ENCODE results near the gene HKDC1.
"Not testable (repeated sequence)": the region's sequence is repeated elsewhere in the genome, so short reads cannot be mapped to it uniquely, and the experiment has no call there.

Gene HKDC1

GRCh38 chr10:69220041-69220451, at the start of gene HKDC1:
HKDC1 (plus strand) TSS chr10:69220332; CDS start chr10:69220436, 104 bp downstream.
- DNase-seq = no peak

DNA sequence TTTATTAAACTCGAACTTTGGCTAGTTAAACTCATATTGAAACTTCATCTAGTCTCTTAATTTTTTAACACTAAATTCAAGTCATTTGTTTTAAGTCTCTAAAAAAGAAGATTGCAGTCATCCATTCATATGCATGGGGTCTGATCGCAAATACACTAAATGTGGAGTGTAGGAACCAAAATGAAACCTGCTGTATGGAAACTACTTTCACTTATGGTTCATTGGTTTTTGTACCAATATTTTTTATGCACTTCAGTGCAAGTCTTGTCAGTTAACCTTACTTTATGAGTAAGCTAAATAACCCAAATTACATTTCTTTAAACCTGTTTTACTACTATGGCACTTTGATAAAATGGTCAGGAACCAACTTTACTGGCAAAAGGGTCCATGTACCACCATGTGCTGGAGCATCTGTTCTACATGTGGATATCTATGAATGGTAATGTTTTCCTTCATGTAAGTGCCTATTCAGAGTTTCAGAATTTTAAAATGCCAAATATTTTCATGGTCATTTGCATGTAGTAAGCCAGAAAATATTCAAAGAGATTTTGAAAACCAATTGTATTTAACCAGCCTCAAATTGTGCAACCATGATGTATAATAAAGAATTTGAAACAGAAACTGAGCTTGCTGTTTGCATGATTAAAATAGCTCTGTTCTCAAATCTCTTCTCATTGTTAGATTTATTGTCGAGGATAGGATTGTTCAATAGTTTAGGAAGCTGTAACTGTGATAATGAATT, 47.7 kb upstream of the HKDC1 start:
- no peak for DNase-seq

DNA sequence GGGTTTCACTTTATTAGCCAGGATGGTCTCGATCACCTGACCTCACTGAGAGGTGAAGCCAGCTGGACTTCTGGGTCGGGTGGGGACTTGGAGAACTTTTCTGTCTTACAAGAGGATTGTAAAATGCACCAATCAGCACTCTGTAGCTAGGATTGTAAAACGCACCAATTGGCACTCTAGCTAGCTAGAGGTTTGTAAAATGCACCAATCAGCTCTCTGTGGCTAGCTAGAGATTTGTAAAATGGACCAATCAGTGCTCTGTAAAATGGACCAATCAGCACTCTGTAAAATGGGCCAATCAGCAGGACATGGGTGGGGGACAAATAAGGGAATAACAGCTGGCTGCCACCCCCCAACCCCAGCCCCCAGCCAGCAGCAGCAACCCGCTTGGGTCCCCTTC, 44.8 kb upstream of the HKDC1 start:
- not testable (repeated sequence) for DNase-seq

GRCh38 chr10:69176823-69177222, 43.3 kb upstream of the HKDC1 start:
- DNase-seq = no peak

- DNase-seq = peak; percentile 3 to 10
Measured at GRCh38 chr10:69179089-69179742, 40.9 kb upstream of the HKDC1 start.

DNA sequence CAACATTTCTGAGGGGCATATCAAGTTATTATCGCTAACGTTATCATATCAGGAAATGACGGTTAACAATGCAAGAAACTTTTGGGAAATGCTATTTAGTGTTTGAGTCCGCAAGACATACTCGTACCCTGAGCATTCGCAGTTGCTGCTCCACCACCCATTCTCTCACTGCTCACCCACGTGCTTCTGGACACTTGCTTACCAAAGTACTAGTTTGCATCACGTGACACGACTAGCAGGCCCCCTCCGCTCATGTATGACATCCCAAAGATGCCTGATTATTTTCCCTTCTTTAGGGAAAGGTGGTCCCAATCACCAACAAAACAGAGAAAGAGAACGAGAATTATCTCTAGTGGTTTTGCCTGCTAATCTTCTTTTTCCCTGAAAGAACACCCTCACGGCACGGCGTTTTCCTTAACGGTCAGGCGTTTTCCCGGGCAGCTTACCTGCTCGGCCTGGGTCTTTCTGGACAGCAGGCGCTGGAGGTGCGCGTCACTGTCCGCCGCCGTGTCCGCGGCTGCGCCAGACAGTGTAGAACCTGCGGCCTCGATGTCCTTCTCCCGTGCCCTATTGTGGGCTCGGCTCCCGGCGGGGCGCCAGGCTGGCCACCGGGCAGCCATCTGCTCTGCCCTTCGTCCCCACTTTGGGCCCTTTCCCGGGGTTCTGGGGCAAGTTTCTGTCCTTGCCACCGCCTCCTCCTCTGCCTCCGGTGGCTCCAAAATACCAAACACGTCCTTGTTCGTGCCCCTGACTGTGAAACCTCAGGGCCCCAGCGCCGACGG, 40.2 kb upstream of the HKDC1 start, which contains the start of gene SUPV3L1:
Gene SUPV3L1, plus strand, starts transcription at position 492 of the 782 bp plus-strand sequence. Its CDS starts 58 bp downstream, at position 550.
- DNase-seq = peak; percentile 80 to 89

- DNase-seq = no peak
Measured at GRCh38 chr10:69180525-69181204, 39.5 kb upstream of the HKDC1 start.

DNA sequence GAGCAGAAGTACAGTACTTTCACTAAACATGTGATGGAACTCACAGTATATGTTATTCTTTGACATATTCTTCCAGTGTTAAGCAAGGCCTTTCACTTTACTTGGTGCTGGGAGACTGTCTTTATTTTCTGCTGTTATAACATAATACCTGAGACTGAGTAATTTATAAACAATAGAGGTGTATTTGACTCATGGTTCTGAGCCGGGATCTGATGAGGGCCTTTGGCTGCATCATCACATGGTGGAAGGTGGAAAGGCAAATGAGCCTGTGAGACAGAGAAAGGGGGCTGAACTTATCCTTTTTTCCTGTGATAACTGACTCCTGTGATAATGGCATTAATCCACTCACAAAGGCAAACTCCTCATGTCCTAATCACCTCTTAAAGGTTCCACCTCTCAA, 38.7 kb upstream of the HKDC1 start:
- DNase-seq = no peak

GRCh38 chr10:69182005-69182404, 38.1 kb upstream of the HKDC1 start:
- no peak for DNase-seq

GRCh38 chr10:69186524-69186923, 33.6 kb upstream of the HKDC1 start:
- DNase-seq = no peak

DNA sequence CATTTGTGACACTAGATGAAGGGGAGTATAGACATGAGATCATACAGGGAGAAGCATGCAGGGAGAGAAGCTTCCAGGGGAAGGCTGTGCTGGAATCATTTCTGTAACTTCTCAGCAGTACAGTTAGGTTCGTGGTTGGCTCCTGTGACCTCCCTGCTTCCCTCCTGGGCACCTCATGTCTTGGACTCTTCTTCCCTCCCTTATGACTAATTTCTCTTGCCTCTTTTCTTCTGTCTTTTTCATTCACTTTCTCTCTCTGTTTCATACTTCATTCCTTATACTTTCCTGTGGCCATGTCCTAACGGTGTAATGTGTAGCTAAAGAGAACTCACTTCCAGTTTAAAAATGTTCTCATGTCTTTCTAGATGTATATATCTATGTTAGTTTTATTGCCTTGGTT, 19.1 kb upstream of the HKDC1 start:
- DNase-seq = no peak

DNA sequence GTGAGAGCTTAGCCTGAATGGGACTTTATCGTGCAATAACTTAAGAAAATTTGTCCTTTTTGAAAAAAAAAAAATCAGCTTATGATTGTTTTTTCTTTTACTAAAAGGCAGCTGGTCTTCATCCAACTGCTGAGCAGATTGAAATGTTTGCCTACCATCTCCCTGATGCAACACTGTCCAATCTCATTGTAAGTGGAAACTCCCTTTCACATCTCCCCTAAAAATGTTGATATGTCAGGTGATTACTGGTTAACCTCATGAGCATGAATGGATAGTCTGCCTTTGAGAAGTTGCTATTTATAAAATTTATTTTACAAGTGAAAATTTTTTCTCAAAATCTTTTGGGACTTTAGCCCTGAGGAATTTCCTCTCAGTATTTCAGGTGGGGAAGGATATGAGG, 17.8 kb upstream of the HKDC1 start:
- DNase-seq = no peak

DNA sequence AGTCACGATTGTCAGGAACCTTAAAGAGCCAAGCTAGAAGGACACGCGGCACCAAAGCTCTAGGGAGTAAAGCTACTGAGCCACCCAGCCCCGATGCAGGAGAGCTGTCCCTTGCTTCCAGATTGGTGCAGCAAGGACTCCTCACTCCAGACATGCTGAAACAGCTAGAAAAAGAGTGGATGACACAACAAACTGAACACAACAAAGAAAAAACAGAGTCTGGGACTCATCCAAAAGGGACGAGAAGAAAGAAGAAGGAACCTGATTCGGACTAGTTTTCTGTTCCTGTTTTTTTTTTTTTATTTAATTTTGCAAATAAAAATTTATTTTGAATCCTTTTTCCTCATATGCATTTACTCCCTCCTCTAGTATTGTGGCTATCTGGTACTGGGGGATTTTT, 11.4 kb upstream of the HKDC1 start:
- no peak for DNase-seq

- no peak for DNase-seq
Measured at GRCh38 chr10:69209787-69210484, 10.2 kb upstream of the HKDC1 start.

GRCh38 chr10:69211104-69211503, 9.0 kb upstream of the HKDC1 start:
- DNase-seq = no peak

GRCh38 chr10:69211524-69211923, 8.6 kb upstream of the HKDC1 start:
- DNase-seq = no peak

DNA sequence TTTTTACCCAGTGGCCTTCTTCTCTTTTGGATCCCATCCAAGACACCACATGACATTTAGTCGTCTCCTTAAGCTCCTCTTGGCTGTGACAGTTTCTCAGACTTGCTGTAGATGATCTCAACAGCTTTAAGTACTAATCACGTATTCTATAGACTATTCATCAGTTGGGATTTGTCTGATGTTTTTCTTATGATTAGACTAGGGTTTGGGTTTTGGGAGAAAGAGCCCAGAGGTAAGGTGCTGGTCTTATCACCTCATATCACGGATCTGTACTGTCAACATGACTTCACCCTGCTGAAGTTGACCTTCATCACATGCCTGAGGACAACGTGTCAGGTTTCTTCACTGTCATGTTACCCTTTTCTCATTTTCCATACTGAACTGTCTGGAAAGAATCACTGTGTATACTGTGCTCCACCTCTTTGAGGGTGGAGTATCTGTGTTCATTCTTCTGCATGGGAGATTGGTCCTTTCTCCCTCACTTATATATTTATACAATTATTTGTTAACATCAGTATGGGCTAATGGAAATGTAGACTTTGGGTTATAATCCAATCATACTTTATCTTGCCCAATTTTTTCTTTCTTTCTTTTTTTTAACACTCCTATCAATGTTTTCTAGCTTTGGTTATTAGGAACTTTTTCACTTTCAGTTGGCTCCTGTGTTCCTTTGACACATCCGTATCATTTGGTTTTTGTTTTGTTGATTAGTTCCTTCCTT, 6.4 kb upstream of the HKDC1 start:
- no peak for DNase-seq

DNA sequence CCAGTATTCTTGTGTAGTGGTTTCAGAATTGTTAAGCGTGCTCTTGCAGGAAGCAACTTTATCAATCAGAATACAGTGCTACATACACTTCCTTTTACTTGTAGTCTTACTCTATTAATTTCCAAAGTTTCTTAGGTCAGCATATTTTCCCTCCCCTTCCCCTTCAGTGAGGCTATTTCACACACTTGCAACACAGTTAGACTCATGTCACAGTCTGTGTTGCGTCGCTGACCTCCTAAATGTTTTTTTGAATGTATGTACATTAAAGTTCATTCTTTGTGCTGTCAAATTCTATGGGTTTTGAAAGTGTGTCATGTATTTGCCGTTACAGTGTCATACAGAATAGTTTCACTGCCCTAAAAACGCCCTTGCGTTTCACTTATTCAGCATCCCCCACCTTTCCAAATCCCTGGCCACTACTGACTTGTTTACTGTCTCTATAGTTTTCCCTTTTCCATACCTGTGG, 5.4 kb upstream of the HKDC1 start:
- DNase-seq = no peak

GRCh38 chr10:69215405-69216171, 4.5 kb upstream of the HKDC1 start:
- no peak for DNase-seq

- DNase-seq = no peak
Measured at GRCh38 chr10:69216577-69217118, 3.5 kb upstream of the HKDC1 start.

Data from stimulated activated CD4-positive, alpha-beta T cell treated with anti-CD3 and anti-CD28 coated beads, Interleukin-4, amount 100 ng/mL, for 4 hours (primary cell).